GM21381 (cell line): ENCODE data around the gene CAND1.

ENCODE experiments used
- ATAC-seq: cut with Tn5 transposase; IDR thresholded peaks from one replicate; pipeline ENCODE4 v1.9.1; 2021; ENCODE audit warnings: mild to moderate bottlenecking, moderate library complexity; ENCODE audit not compliant: unreplicated experiment

CAND1 gene

DNA sequence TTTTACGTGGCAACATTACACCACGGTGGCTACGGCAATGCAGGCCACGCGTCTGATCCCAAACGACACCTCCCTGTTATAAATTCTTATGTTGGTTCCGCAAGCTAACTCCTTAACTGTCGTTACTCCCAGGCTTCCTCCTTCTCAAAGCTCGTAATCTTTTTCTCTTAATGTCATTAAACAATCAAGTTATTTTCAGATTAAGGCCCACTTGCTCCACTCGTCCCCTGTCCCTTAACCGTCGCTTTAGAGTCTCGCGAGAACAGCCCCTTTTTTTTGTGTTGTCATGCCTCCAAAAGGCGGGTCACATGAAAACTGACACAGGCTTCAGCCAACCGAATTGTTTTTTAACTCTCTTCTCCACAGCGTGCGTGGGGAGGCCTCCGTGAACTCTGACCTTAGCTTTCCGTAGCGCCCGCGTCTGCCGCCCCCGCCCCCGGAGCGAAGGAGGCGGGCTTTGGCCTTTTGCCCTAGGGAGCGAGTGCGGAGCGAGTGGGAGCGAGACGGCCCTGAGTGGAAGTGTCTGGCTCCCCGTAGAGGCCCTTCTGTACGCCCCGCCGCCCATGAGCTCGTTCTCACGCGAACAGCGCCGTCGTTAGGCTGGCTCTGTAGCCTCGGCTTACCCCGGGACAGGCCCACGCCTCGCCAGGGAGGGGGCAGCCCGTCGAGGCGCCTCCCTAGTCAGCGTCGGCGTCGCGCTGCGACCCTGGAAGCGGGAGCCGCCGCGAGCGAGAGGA lies at the start of gene CAND1:
Gene CAND1 (plus strand): TSS at position 463 of the 737 bp plus-strand sequence. CDS start 360 bp downstream, outside the sequence.
- peak; percentile 74 for ATAC-seq

DNA sequence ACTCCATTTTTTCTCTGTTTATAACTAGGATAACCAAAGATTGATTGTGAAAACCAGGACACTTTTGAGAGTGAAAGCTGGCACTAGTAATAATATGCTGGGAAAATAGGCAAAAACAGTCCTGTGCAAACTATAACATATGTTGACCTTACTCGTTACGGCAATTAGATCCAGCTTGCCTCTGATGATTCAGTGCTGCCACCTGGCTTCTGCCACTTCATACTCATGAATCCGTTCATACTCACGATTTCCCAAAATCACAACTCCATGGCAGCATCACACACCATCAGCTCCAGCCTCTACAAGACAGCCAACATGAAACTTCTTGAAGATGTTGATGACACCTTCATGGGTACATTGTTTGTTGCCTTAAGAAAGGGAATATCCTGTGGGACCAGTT lies 49.1 kb upstream of the CAND1 start:
- ATAC-seq = no peak

DNA sequence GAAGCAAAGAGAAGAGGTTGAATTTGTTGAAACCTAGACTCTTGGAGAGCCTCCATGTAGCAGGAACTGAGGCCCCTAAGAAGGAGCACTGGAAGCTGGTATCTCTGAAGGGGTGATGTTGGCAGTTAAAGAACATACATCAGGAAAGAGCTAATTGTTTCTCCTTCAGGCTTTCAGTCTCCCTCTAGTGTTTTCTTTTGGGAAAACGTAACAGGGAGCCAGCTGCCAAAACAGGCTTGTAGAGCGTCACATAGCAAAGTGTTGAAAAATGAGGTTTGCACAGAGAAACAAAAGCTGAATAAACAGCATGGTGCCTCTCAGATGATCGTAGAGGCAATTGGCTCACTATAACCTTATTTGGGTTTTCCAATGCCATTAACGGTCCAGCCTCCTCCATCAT lies 46.9 kb upstream of the CAND1 start:
- ATAC-seq = no peak

DNA sequence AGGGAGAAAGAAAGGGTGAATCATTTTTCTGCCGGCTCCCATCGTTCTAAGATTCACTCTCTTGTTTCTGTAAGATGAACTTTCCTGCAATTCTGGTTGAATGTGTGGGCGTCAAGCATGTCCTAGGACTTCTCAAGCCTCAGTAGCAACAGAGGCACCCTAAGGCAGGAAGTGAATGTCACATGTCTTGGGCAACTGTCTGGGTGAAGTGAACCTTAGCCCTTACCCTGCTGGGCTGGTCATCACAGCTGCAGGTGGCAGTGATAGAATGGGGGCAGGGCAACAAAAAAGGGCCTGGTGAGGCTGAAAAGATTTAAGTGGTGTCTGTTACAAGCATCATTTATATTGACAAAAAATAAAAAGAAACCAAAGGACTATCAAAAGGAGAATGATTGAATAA lies 45.9 kb upstream of the CAND1 start:
- no peak for ATAC-seq

- no peak for ATAC-seq
These were observed 31.9 kb upstream of the CAND1 start for GRCh38 chr12:67237231-67237630.

DNA sequence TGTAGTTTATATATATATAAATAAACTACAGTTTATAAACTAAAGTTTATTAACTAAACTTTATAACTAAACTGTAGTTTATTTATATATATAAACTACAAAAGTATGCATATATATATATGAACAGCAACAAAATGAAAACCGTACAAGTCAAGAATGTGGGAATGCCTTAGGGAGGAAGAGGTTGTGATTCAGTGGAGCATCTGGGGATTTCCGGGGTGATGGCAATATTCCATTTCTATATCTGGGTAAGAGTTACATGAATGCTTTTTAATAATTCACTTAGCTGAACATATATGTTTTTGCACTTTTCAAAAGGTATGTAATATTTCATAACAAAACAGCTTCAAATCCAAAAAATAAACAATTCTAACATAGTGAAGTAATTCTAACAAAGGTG lies 30.1 kb upstream of the CAND1 start:
- ATAC-seq = no peak

DNA sequence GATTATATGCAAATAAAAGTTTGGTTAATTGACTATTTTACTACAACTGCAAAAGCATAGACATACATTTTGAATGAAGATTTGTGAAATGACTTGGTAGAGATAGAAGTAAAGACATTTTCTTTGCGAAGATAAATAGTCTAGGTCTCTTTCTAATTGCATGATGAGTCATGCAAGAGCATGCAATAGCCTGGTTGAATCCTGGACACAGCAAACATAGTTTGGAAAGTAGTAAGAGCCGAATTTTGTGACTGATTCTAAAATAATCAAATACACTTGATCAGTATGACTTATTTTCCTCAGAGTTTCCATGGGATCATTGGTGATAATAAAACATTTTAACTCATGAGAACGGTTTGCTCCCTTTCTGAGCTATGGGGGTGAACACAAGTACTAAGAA lies 27.7 kb upstream of the CAND1 start:
- ATAC-seq = no peak

DNA sequence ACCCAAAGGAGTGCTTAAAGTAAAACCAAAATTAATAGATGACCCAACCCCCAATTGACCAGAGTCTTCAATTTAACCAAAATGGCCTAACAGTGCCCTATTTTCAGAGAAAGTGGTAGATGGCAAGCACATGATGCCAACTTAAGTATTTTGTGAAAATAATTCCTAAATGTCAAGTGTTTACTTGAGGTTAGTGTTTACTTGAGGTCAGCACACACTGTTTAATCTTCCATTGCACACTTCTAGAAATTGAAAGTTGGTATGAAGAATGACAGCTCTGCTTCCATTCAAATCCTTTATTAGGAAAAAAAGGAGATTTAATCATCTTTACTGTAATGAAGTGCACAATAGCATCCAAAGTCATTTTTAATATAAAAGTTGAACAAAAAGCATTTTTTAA lies 25.9 kb upstream of the CAND1 start:
- no peak for ATAC-seq

GRCh38 chr12:67245571-67245970 lies 23.6 kb upstream of the CAND1 start:
- no peak for ATAC-seq

- ATAC-seq = no peak
These were observed 18.1 kb upstream of the CAND1 start for GRCh38 chr12:67251012-67251411.

DNA sequence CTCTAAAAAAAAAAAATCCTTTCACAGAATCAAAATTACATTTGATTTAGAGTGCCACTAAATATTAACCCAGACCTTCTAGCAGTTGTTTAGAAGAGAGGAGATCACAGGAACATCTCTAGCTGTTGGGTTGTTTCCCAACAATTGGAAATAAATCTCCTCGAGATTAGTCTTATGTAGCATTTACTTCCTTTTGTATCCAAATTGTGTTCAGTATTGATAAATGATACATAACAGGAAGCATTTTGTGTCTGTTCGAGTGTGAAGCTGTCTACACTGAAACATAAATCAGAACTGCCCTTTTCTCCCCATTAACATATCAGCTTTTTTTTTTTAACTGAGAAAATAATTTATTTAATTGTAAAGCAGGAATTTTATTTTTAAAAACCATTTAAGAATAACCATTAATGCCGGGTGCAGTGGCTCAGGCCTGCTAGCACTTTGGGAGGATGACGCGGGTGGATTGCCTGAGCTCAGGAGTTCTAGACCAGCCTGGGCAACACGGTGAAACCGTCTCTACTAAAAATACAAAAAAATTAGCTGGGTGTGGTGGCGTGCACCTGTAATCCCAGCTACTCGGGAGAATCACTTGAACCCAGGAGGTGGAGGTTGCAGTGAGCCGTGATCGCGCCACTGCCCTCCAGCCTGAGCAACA lies 14.7 kb upstream of the CAND1 start:
- no peak for ATAC-seq

DNA sequence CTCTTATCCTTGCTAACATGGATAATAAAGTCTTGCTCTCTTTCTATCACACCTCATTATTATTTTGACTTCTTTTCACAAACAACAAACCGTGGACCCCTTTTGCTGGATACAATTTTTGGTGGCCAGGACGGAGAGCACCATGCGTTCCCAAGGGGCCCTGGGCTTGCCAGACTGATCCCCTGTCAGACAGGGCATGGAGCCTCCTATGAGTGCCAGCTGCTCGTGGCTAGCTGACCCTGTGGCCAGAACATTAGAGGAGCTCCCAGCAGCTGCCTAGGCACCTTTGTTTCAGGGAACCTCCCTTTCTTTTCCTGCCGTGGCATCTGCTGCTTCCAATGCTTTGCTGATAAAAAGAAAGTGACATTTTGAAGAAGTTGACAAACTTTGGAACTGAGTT lies 12.5 kb upstream of the CAND1 start:
- no peak for ATAC-seq

GRCh38 chr12:67263471-67263870 lies 5.7 kb upstream of the CAND1 start:
- no peak for ATAC-seq

- peak; percentile 75 for ATAC-seq
These were observed 743 bp upstream of the CAND1 start for GRCh38 chr12:67268335-67268895.

DNA sequence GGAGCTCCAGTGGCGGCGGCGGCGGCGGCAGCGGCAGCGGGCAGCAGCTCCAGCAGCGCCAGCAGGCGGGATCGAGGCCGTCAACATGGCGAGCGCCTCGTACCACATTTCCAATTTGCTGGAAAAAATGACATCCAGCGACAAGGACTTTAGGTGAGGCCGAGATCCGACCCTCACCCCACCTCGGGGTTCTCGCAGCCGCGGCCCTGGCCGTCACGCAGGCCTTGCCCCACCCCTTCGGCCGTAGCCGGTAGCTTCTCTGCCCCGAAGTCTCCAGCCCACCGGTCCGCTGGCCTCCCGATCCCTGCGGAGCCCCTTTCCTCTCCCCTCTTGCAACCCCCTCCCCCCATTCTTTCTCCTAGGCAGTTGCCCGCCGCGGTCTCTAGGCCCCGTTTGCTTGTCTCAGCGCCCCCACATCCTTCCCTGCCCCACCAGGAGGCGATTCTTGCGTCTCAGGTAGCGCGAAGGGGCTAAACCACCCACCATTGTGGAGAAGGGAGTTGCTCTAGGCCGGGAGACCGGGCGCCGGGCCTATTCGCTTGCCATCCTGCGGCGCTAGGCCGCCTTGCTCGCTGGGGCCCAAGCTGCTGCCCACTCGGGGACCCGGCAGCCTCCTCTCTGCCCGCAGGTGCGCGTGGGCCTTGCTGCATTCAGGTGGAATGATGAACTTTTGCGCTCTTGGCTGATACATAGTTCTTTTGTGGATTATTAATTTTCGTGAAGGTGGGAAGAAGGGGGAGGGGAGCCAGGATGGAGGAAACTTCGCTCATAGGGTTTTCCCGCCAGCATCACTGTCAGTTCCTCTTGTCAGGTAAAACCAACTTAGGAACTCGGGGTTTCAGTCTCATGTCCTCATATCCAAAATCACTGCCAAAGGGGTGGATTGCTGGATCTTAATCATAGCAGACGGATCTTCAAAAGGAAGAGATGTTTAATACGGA lies 745 bp downstream of the CAND1 start:
- ATAC-seq = peak; percentile 5

DNA sequence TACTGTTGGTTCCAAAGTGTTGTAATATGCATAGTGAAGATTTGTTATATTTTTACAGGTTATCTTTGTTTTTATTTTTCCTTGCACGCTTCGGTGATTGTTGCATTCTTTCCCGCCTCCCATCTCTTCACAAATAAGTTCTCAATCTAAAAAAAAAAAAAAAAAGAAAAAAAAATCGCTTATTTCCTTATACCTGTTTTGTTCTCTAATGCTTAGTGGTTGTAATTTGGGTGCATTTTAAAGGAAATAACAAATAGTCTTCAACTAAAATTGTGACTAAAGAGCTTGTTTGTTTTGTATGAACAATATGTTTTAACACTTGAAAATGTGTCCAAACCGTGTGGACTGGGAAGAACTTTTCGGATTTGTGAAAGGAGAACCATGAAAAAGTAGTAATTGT lies 1.5 kb downstream of the CAND1 start:
- no peak for ATAC-seq

- ATAC-seq = no peak
These were observed 2.8 kb downstream of the CAND1 start for GRCh38 chr12:67271976-67272375.

- ATAC-seq = no peak
These were observed 5.0 kb downstream of the CAND1 start for GRCh38 chr12:67274186-67274585.

DNA sequence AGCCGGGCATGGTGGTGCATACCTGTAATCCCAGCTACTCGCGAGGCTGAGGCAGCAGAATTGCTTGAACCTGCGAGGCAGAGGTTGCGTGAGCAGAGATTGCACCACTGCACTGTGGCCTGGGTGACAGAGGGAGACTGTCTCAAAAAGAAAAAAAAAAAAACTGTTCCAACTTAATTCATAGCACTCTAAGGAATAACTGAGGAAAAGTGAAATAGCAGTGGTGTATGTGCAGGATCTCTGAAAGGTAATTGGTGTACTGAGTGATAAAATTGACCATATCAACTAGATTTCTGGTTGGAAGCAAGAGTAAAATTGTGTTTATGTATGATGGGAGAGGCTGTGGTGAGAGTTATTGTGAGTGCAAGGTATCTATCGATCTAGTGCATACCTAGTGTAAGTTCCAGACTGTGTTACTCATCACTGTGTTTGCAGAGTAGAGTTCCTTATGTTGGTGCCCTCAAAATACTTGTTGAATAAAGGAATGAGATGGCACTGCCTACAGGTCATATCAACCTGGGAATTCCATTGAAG lies 6.3 kb downstream of the CAND1 start:
- no peak for ATAC-seq

GRCh38 chr12:67276421-67276820 lies 7.3 kb downstream of the CAND1 start:
- no peak for ATAC-seq

- ATAC-seq = no peak
These were observed 10.5 kb downstream of the CAND1 start for GRCh38 chr12:67279637-67280036.
